ENCODE data around the gene PNPO.

PNPO gene

GRCh38 chr17:47905221-47905733, 36.1 kb upstream of the PNPO start:
- no peak overlapping the region for H3K4me2 ChIP-seq (ENCODE audit: low read depth, low read length, poor library complexity, severe bottlenecking)

GRCh38 chr17:47906443-47906842, 34.9 kb upstream of the PNPO start:
- H3K4me1 ChIP-seq (ENCODE audit: insufficient read depth, low read length, poor library complexity, severe bottlenecking), result peaks cover 5% of the 10 kb centered on the region
- H3K27me3 ChIP-seq (ENCODE audit: insufficient read depth, low read length, poor library complexity, severe bottlenecking), result no peaks in the 10 kb centered on the region
- H3K4me3 ChIP-seq (ENCODE audit: low read length, poor library complexity, severe bottlenecking), result no peak overlapping the region
- H3F3A ChIP-seq (ENCODE audit: low read depth), result no peaks in the 10 kb centered on the region
- no peaks in the 10 kb centered on the region for H3K9me3 ChIP-seq (ENCODE audit: insufficient read depth, low read depth, low read length)
- H3K9me2 ChIP-seq (replicated peaks; ENCODE audit: low read depth, low read length), result no peaks in the 10 kb centered on the region
- H3K36me3 ChIP-seq (ENCODE audit: insufficient read depth, low read length), result no peaks in the 10 kb centered on the region
- H3K4me2 ChIP-seq (ENCODE audit: low read depth, low read length, poor library complexity, severe bottlenecking), result no peak overlapping the region
- H4K20me1 ChIP-seq (ENCODE audit: insufficient read depth, low read length, poor library complexity, severe bottlenecking), result no peaks in the 10 kb centered on the region
- TF ChIP-seq EZH2phosphoT487 (IDR thresholded peaks at IDR 0.05; ENCODE audit: borderline replicate concordance), result no peak
- no peak overlapping the region for H3K9ac ChIP-seq (ENCODE audit: low read depth, low read length, poor library complexity, severe bottlenecking)
- no peaks in the 10 kb centered on the region; the same call in 1 of the 2 replicates for H3K79me2 ChIP-seq (ENCODE audit: insufficient read depth, low read length)
- H2AFZ ChIP-seq (ENCODE audit: low read length), result no peak overlapping the region

More at GRCh38 chr17:47905221-47905733, 36.1 kb upstream of the PNPO start:
- Histone ChIP-seq H3K9ac (ENCODE audit: low read depth, low read length, poor library complexity, severe bottlenecking) (no peak overlapping the region), H3K4me3 (ENCODE audit: low read length, poor library complexity, severe bottlenecking) (no peak overlapping the region), H2AFZ (ENCODE audit: low read length) (no peak overlapping the region), H3K27me3 (ENCODE audit: insufficient read depth, low read length, poor library complexity, severe bottlenecking) (no peaks in the 10 kb centered on the region), H3K9me2 (replicated peaks; ENCODE audit: low read depth, low read length) (no peaks in the 10 kb centered on the region), H4K20me1 (ENCODE audit: insufficient read depth, low read length, poor library complexity, severe bottlenecking) (no peaks in the 10 kb centered on the region), H3K36me3 (ENCODE audit: insufficient read depth, low read length) (no peaks in the 10 kb centered on the region), H3F3A (ENCODE audit: low read depth) (no peaks in the 10 kb centered on the region), H3K79me2 (ENCODE audit: insufficient read depth, low read length) (no peaks in the 10 kb centered on the region; the same call in 1 of the 2 replicates), H3K4me1 (ENCODE audit: insufficient read depth, low read length, poor library complexity, severe bottlenecking) (peaks cover 5% of the 10 kb centered on the region), H3K9me3 (ENCODE audit: insufficient read depth, low read depth, low read length) (no peaks in the 10 kb centered on the region)
- TF ChIP-seq, protein P1, sequence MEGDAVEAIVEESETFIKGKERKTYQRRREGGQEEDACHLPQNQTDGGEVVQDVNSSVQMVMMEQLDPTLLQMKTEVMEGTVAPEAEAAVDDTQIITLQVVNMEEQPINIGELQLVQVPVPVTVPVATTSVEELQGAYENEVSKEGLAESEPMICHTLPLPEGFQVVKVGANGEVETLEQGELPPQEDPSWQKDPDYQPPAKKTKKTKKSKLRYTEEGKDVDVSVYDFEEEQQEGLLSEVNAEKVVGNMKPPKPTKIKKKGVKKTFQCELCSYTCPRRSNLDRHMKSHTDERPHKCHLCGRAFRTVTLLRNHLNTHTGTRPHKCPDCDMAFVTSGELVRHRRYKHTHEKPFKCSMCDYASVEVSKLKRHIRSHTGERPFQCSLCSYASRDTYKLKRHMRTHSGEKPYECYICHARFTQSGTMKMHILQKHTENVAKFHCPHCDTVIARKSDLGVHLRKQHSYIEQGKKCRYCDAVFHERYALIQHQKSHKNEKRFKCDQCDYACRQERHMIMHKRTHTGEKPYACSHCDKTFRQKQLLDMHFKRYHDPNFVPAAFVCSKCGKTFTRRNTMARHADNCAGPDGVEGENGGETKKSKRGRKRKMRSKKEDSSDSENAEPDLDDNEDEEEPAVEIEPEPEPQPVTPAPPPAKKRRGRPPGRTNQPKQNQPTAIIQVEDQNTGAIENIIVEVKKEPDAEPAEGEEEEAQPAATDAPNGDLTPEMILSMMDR (conservative IDR thresholded peaks at IDR 0.05; ENCODE audit: low read length), result no peak
- no peak for TF ChIP-seq EZH2phosphoT487 (IDR thresholded peaks at IDR 0.05; ENCODE audit: borderline replicate concordance)

DNA sequence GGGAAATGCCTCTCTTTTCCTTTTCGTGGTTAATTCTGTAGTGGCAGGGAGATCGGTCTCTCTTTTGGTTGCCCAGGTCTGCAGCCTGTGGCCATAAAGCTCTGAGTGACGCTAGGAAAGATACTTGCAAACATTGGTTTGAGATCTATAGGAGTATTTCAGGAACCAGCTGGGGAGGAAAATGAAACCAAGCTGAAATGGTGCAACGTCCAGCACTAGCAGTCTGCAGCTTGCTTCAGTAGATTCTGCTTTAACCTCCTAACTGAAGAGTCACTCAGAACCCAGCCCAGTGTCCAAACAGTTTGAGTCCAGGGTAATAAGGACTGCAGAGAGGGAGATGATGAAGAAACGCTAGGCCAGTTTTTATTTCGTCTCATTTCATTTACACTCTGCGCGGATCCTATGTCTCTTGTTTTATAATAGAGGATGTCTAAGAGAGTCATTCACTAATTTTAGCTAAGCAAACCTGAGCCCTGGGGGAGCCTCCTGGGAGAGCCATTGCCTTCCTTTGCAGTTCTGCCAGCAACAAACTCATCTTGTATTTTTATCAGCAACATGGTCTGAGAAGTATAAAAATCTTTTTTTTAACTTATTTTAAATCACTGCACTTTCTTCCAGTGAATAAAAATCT, 33.3 kb upstream of the PNPO start:
- Histone ChIP-seq H3K4me2 (ENCODE audit: low read depth, low read length, poor library complexity, severe bottlenecking) (no peak overlapping the region), H3K27me3 (ENCODE audit: insufficient read depth, low read length, poor library complexity, severe bottlenecking) (no peaks in the 10 kb centered on the region)
- TF ChIP-seq EZH2phosphoT487 (IDR thresholded peaks at IDR 0.05; ENCODE audit: borderline replicate concordance), result no peak
- TF ChIP-seq, protein P1 (conservative IDR thresholded peaks at IDR 0.05; ENCODE audit: low read length), result no peak

More for the DNA sequence above, 33.3 kb upstream of the PNPO start:
- Histone ChIP-seq H2AFZ (ENCODE audit: low read length) (no peak overlapping the region), H3K79me2 (ENCODE audit: insufficient read depth, low read length) (no peaks in the 10 kb centered on the region; the same call in 1 of the 2 replicates), H3K4me1 (ENCODE audit: insufficient read depth, low read length, poor library complexity, severe bottlenecking) (peaks cover 5% of the 10 kb centered on the region), H4K20me1 (ENCODE audit: insufficient read depth, low read length, poor library complexity, severe bottlenecking) (no peaks in the 10 kb centered on the region), H3K9me3 (ENCODE audit: insufficient read depth, low read depth, low read length) (no peaks in the 10 kb centered on the region), H3K9ac (ENCODE audit: low read depth, low read length, poor library complexity, severe bottlenecking) (no peak overlapping the region), H3F3A (ENCODE audit: low read depth) (no peaks in the 10 kb centered on the region), H3K4me3 (ENCODE audit: low read length, poor library complexity, severe bottlenecking) (no peak overlapping the region), H3K9me2 (replicated peaks; ENCODE audit: low read depth, low read length) (no peaks in the 10 kb centered on the region), H3K36me3 (ENCODE audit: insufficient read depth, low read length) (no peaks in the 10 kb centered on the region)

All from Loucy (cell line).